Activated CD8-positive, alpha-beta memory T cell treated with anti-CD3 and anti-CD28 coated beads, Interleukin-2, amount 50 U/mL, for 4 hours (primary cell): ENCODE results near the gene MARK4.
A peak's percentile ranks its signal among the peaks of the same experiment; 100 is the strongest.
"Not testable (repeated sequence)": the region's sequence is repeated elsewhere in the genome, so short reads cannot be mapped to it uniquely, and the experiment has no call there.

Experiments
- DNase-seq: peaks from one replicate; pipeline ENCODE4 v3.0.0-alpha.2; 2020

Gene MARK4

GRCh38 chr19:45250832-45251451, at the start of gene MARK4:
TSS of gene MARK4 (plus strand) at chr19:45251271. CDS start at chr19:45251589, 318 bp downstream.
- peak; percentile 56 for DNase-seq

- DNase-seq, result no peak
Observed at GRCh38 chr19:45202637-45203036, 48.4 kb upstream of the MARK4 start.

- no peak for DNase-seq
Observed at GRCh38 chr19:45205810-45206209, 45.3 kb upstream of the MARK4 start.

- no peak for DNase-seq
Observed at GRCh38 chr19:45206328-45206727, 44.7 kb upstream of the MARK4 start.

GRCh38 chr19:45211751-45212381, 39.2 kb upstream of the MARK4 start:
- no peak for DNase-seq

GRCh38 chr19:45213031-45213430, 38.0 kb upstream of the MARK4 start:
- DNase-seq, result no peak

GRCh38 chr19:45215391-45216191, 35.5 kb upstream of the MARK4 start:
- DNase-seq, result no peak

- no peak for DNase-seq
Observed at GRCh38 chr19:45216667-45217066, 34.4 kb upstream of the MARK4 start.

- no peak for DNase-seq
Observed at GRCh38 chr19:45217193-45217956, 33.7 kb upstream of the MARK4 start.

- no peak for DNase-seq
Observed at GRCh38 chr19:45217957-45218334, 33.1 kb upstream of the MARK4 start.

GRCh38 chr19:45218426-45218825, 32.6 kb upstream of the MARK4 start:
- DNase-seq, result no peak

GRCh38 chr19:45218911-45219743, 31.9 kb upstream of the MARK4 start:
- no peak for DNase-seq

- DNase-seq, result no peak
Observed at GRCh38 chr19:45222724-45223123, 28.3 kb upstream of the MARK4 start.

- DNase-seq, result no peak
Observed at GRCh38 chr19:45223879-45224278, 27.2 kb upstream of the MARK4 start.

GRCh38 chr19:45224645-45225044, 26.4 kb upstream of the MARK4 start:
- no peak for DNase-seq

GRCh38 chr19:45229056-45229455, 22.0 kb upstream of the MARK4 start:
- DNase-seq, result not testable (repeated sequence)

- no peak for DNase-seq
Observed at GRCh38 chr19:45231891-45232290, 19.2 kb upstream of the MARK4 start.

GRCh38 chr19:45234089-45234869, 16.8 kb upstream of the MARK4 start:
- no peak for DNase-seq

- DNase-seq, result no peak
Observed at GRCh38 chr19:45235485-45235884, 15.6 kb upstream of the MARK4 start.

- DNase-seq, result no peak
Observed at GRCh38 chr19:45238556-45238955, 12.5 kb upstream of the MARK4 start.

- DNase-seq, result no peak
Observed at GRCh38 chr19:45243144-45243732, 7.8 kb upstream of the MARK4 start.
